Right lobe of liver (tissue), 4 donors: ENCODE results near the gene SF3A1.

Experiments used
- CTCF ChIP-seq, 4 donors: fragments of 200-600 bp in 3 of 4; fragments of 450-650 bp in 1 of 4; IDR thresholded peaks; one replicate each; pipeline versions ENCODE4 v1.5.1 to v1.8.0; 2016 to 2022; ENCODE audit warnings: antibody characterized with exemption in 4 of 4, mild to moderate bottlenecking in 2 of 4
- POLR2A ChIP-seq: fragments of 450-650 bp; IDR thresholded peaks from one replicate; pipeline ENCODE4 v1.6.1; 2017; ENCODE audit warnings: antibody characterized with exemption, mild to moderate bottlenecking
- donor health status: DM: no; HTN: no; CAD: no.
- donor health status: DM: no; HTN: no; CAD: no.
- donor health status: DM: no; HTN: yes; CAD: no.

- no peak for TF ChIP-seq CTCF (IDR thresholded peaks at IDR 0.05)
- TF ChIP-seq POLR2A, result no peak
Measured at GRCh38 chr22:30328466-30329049, 28.1 kb downstream of the SF3A1 start.
